SK-N-SH (cell line): ENCODE data around the gene SOX8. TPM values are rescaled to one million over a fixed set of nuclear protein-coding genes. Genes with fewer than 3 reads are reported as not detected.

Experiments
- CTCF ChIA-PET: fragments of 300-600, 350-600 bp; formaldehyde crosslinking; extraction: SDS; loops from one replicate; lab custom pipeline; 2021; lab: Yijun Ruan, JAX
- POLR2A ChIA-PET: fragments of 350-600 bp; sonication (Branson Sonifier 250); formaldehyde crosslinking; extraction: SDS; loops from one replicate; lab custom pipeline; 2020; ENCODE audit warnings: antibody characterized with exemption, inconsistent platforms; lab: Yijun Ruan, JAX
- DNase-seq: peaks from one replicate; pipeline ENCODE4 v3.0.0; 2012
- H2AFZ ChIP-seq: fragments of 200-600 bp; sonication (generic); 2 replicates; pipeline ENCODE4 v1.8.1; 2016; ENCODE audit warnings: antibody characterized with exemption, mild to moderate bottlenecking, low read depth
- H3F3A ChIP-seq: fragments of 200-600 bp; sonication (generic); replicated peaks from 2 replicates; pipeline ENCODE3; 2016; ENCODE audit warnings: antibody characterized with exemption, mild to moderate bottlenecking; ENCODE audit not compliant: insufficient read depth
- H3K27ac ChIP-seq, 2 experiments: fragments of 200-500 bp in 1 of 2; fragments of 200-600 bp in 1 of 2; sonication (Bioruptor generic) in 1 of 2; sonication (generic), shearing (Covaris generic) in 1 of 2; 2 replicates each; pipeline versions ENCODE4 v1.5.1 to v1.6.1; 2014 to 2016; ENCODE audit warnings: low read depth in 2 of 2, inconsistent platforms in 1 of 2, low read length in 1 of 2, mild to moderate bottlenecking in 1 of 2, mixed read lengths in 1 of 2
- H3K27me3 ChIP-seq: fragments of 200-600 bp; sonication (generic), shearing (Covaris generic); 2 replicates; pipeline ENCODE4 v1.6.1; 2016; ENCODE audit warnings: mixed run types; ENCODE audit not compliant: insufficient read depth
- H3K36me3 ChIP-seq, 2 experiments: fragments of 200-500 bp in 1 of 2; fragments of 200-600 bp in 1 of 2; sonication (Bioruptor generic) in 1 of 2; sonication (generic) in 1 of 2; replicated peaks in 1 of 2; 2 replicates each; pipeline versions ENCODE3 to v1.5.1; 2014 to 2016; ENCODE audit warnings: low read length in 1 of 2, mild to moderate bottlenecking in 1 of 2; ENCODE audit not compliant: insufficient read depth in 2 of 2, control insufficient read depth in 1 of 2
- H3K4me1 ChIP-seq, 2 experiments: fragments of 200-500 bp in 1 of 2; fragments of 200-600 bp in 1 of 2; sonication (Bioruptor generic) in 1 of 2; sonication (generic), shearing (Covaris generic) in 1 of 2; 2 replicates each; pipeline versions ENCODE4 v1.5.1 to v1.6.1; 2014 to 2016; ENCODE audit warnings: low read depth in 1 of 2, low read length in 1 of 2, mixed run types in 1 of 2; ENCODE audit not compliant: insufficient read depth in 2 of 2, control insufficient read depth in 1 of 2
- H3K4me2 ChIP-seq: fragments of 200-600 bp; sonication (generic), shearing (Covaris generic); 2 replicates; pipeline ENCODE4 v1.6.1; 2017; ENCODE audit warnings: mixed run types
- H3K4me3 ChIP-seq, 2 experiments: fragments of 200-500 bp in 1 of 2; fragments of 200-600 bp in 1 of 2; sonication (Bioruptor generic) in 1 of 2; sonication (generic), shearing (Covaris generic) in 1 of 2; 2 replicates each; pipeline versions ENCODE4 v1.5.1 to v1.8.1; 2014 to 2016; ENCODE audit warnings: low read depth in 2 of 2, inconsistent platforms in 1 of 2, low read length in 1 of 2, mild to moderate bottlenecking in 1 of 2, mixed read lengths in 1 of 2, moderate library complexity in 1 of 2
- H3K79me2 ChIP-seq: fragments of 200-600 bp; sonication (generic); 2 replicates; pipeline ENCODE4 v1.8.1; 2017; ENCODE audit warnings: mild to moderate bottlenecking; ENCODE audit not compliant: insufficient read depth
- H3K9ac ChIP-seq: fragments of 200-600 bp; sonication (generic); 2 replicates; pipeline ENCODE4 v1.6.1; 2017; ENCODE audit warnings: mixed run types
- H3K9me2 ChIP-seq: fragments of 200-600 bp; sonication (generic); 2 replicates; pipeline ENCODE4 v1.6.1; 2017; ENCODE audit warnings: mixed run types
- H3K9me3 ChIP-seq: fragments of 200-600 bp; sonication (generic); 2 replicates; pipeline ENCODE4 v1.6.1; 2017; ENCODE audit warnings: mixed run types, mild to moderate bottlenecking, moderate library complexity
- H4K20me1 ChIP-seq: fragments of 200-600 bp; sonication (generic); 2 replicates; pipeline ENCODE4 v1.6.1; 2017; ENCODE audit warnings: mild to moderate bottlenecking, mixed run types; ENCODE audit not compliant: insufficient read depth
- ELF1 ChIP-seq: IDR thresholded peaks from 2 replicates; pipeline ENCODE4 v1.4.0; 2012
- EZH2phosphoT487 ChIP-seq: fragments of 200-600 bp; sonication (generic); IDR thresholded peaks from 2 replicates; pipeline ENCODE4 v1.6.1; 2017; ENCODE audit warnings: low read depth, mixed run types, mild to moderate bottlenecking, antibody characterized with exemption, moderate library complexity, borderline replicate concordance
- FOXJ3 ChIP-seq: sonication (generic); formaldehyde crosslinking; IDR thresholded peaks from 2 replicates; pipeline ENCODE4 v1.5.1; 2020; ENCODE audit warnings: mild to moderate bottlenecking, missing genetic modification reagents
- FOXM1 ChIP-seq: IDR thresholded peaks from 2 replicates; pipeline ENCODE4 v1.4.0; 2012; ENCODE audit warnings: low read depth, mild to moderate bottlenecking
- GABPA ChIP-seq: IDR thresholded peaks from 2 replicates; pipeline ENCODE4 v1.4.0; 2012; ENCODE audit warnings: low read depth, mild to moderate bottlenecking
- MAX ChIP-seq: IDR thresholded peaks from 2 replicates; pipeline ENCODE4 v1.4.0; 2012; ENCODE audit warnings: low read depth
- MXI1 ChIP-seq: IDR thresholded peaks from 2 replicates; pipeline ENCODE4 v1.6.1; 2012; ENCODE audit warnings: mild to moderate bottlenecking, low read depth, low read length, improper control_type of control experiment
- RAD21 ChIP-seq: IDR thresholded peaks from 2 replicates; pipeline ENCODE4 v1.6.1; 2012; ENCODE audit warnings: mild to moderate bottlenecking, low read length
- RCOR1 ChIP-seq: fragments of 150-350 bp; IDR thresholded peaks from 2 replicates; pipeline ENCODE4 v1.6.1; 2017; ENCODE audit warnings: antibody characterized with exemption, low read length
- SIN3A ChIP-seq: IDR thresholded peaks from 2 replicates; pipeline ENCODE4 v1.6.1; 2012; ENCODE audit warnings: low read depth, mild to moderate bottlenecking, low read length, moderate library complexity, borderline replicate concordance
- SMC3 ChIP-seq: IDR thresholded peaks from 2 replicates; pipeline ENCODE4 v1.6.1; 2012; ENCODE audit warnings: low read depth, low read length, improper control_type of control experiment
- TAF1 ChIP-seq: IDR thresholded peaks from 2 replicates; pipeline ENCODE4 v1.6.1; 2012; ENCODE audit warnings: low read depth, mild to moderate bottlenecking, low read length, moderate library complexity, borderline replicate concordance
- USF1 ChIP-seq: IDR thresholded peaks from 2 replicates; pipeline ENCODE4 v1.4.0; 2012; ENCODE audit warnings: low read depth, borderline replicate concordance
- YY1 ChIP-seq: IDR thresholded peaks from 2 replicates; pipeline ENCODE4 v1.4.0; 2012; ENCODE audit warnings: low read depth, mild to moderate bottlenecking
- ZBTB33 ChIP-seq: IDR thresholded peaks from 2 replicates; pipeline ENCODE4 v1.4.0; 2012; ENCODE audit warnings: low read depth, borderline replicate concordance
- WGBS: methylation state at CpG from one replicate; pipeline ENCODE4 v1.1.6; 2017; ENCODE audit warnings: low lambda C conversion rate; 5-methylcytosine and 5-hydroxymethylcytosine counted together
- polyA plus RNA-seq, 3 experiments: library from polyadenylated mRNA; depleted of rRNA; stranded (reverse); fragments of >200 nt; gene quantifications; 2 replicates each; pipeline ENCODE4 v1.2.3, GENCODE V29; 2012
- TF ChIP-seq, protein P1 (sequence below): fragments of 150-350 bp; IDR thresholded peaks from 2 replicates; pipeline ENCODE4 v1.6.1; 2017; ENCODE audit warnings: antibody characterized with exemption, low read length, low read depth, borderline replicate concordance

The SOX8 gene
- polyA plus RNA-seq, 1 of the 3 experiments (the other 2 are of a cell fraction) = not detected

DNA sequence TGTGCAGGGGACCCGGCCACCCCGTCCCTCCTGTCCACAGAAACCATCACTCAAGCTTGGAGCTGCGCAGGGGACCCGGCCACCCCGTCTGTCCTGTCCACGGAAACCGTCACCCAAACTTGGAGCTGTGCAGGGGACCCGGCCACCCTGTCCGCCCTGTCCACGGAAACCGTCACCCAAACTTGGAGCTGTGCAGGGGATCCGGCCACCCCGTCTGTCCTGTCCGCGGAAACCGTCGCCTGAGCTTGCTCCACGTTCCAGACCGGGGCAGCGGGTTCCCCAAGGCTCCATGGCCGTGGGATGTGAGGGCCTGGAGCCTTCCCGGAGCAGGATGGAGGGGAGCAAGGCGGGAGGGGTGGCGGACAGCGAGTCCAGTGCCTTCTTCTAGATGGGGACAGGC is 25.2 kb downstream of the SOX8 start (continued):
- TF ChIP-seq SIN3A = no peak
- no peak for TF ChIP-seq ELF1
- TF ChIP-seq EZH2phosphoT487 = no peak
- no peak for TF ChIP-seq RAD21
- no peak for TF ChIP-seq FOXJ3
- TF ChIP-seq, protein P1, sequence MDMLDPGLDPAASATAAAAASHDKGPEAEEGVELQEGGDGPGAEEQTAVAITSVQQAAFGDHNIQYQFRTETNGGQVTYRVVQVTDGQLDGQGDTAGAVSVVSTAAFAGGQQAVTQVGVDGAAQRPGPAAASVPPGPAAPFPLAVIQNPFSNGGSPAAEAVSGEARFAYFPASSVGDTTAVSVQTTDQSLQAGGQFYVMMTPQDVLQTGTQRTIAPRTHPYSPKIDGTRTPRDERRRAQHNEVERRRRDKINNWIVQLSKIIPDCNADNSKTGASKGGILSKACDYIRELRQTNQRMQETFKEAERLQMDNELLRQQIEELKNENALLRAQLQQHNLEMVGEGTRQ = no peak
- TF ChIP-seq, all 33 proteins: peak for 0

GRCh38 chr16:1007284-1007850 is 25.8 kb downstream of the SOX8 start:
- H3K9me3 ChIP-seq = no peaks in the 10 kb centered on the region
- H4K20me1 ChIP-seq = peaks cover 15% of the 10 kb centered on the region
- H3K79me2 ChIP-seq = no peaks in the 10 kb centered on the region
- WGBS = 19% methylated on average over 8 of the region's 16 CpGs
- POLR2A ChIA-PET = no interaction called here
- no peak overlapping the region for H3K4me2 ChIP-seq
- H3K36me3 ChIP-seq = no peaks in the 10 kb centered on the region
- H3K27me3 ChIP-seq = peaks cover 73% of the 10 kb centered on the region
- H3K4me3 ChIP-seq = no peak overlapping the region
- no peak for TF ChIP-seq EZH2phosphoT487
- no peak for TF ChIP-seq SMC3
- no peak for TF ChIP-seq ZBTB33
- TF ChIP-seq MXI1 = no peak
- no peak for TF ChIP-seq USF1
- TF ChIP-seq GABPA = no peak
- no peak for TF ChIP-seq RCOR1
- TF ChIP-seq YY1 = no peak
- no peak for TF ChIP-seq MAX
- no peak for TF ChIP-seq FOXM1
- TF ChIP-seq, protein P1 = no peak
- no peak for TF ChIP-seq TAF1
- no peaks in the 10 kb centered on the region for H3F3A ChIP-seq
- no peak for DNase-seq
- H3K9me2 ChIP-seq = no peaks in the 10 kb centered on the region
- no peak overlapping the region for H3K9ac ChIP-seq
- H3K27ac ChIP-seq = no peak overlapping the region
- 0 out of 4 replicates have a peak, but pooled peaks cover 0 to 2% of the 10 kb centered on the region in 2 experiments for H3K4me1 ChIP-seq
- H2AFZ ChIP-seq = no peak overlapping the region
- CTCF ChIA-PET = interaction anchor here (0.6 to 2.0 kb wide), 4 partner anchors 12 to 181 kb away, joined by 3 to 6 read pairs (median 4); no protein-coding TSS in a partner anchor
